Loucy (cell line): ENCODE measurements around the gene EPG5.

Experiments
- H2AFZ ChIP-seq: fragments of 200-600 bp; sonication (generic); 2 replicates; pipeline ENCODE4 v1.6.0; 2016; ENCODE audit warnings: antibody characterized with exemption, mild to moderate bottlenecking, low read length, moderate library complexity
- H3F3A ChIP-seq: fragments of 200-600 bp; 2 replicates; pipeline ENCODE4 v1.6.0; 2016; ENCODE audit warnings: antibody characterized with exemption, low read depth, mild to moderate bottlenecking
- H3K27me3 ChIP-seq: fragments of 200-600 bp; sonication (generic); 2 replicates; pipeline ENCODE4 v1.6.1; 2014; ENCODE audit warnings: low read length, mild to moderate bottlenecking; ENCODE audit not compliant: insufficient read depth, poor library complexity, severe bottlenecking
- H3K36me3 ChIP-seq: fragments of 200-600 bp; sonication (generic); 2 replicates; pipeline ENCODE4 v1.6.1; 2016; ENCODE audit warnings: low read length; ENCODE audit not compliant: insufficient read depth
- H3K4me1 ChIP-seq: fragments of 200-600 bp; sonication (generic); 2 replicates; pipeline ENCODE4 v1.5.1; 2014; ENCODE audit warnings: low read length, mild to moderate bottlenecking; ENCODE audit not compliant: insufficient read depth, poor library complexity, severe bottlenecking
- H3K4me2 ChIP-seq: fragments of 200-600 bp; sonication (generic); 2 replicates; pipeline ENCODE4 v1.6.0; 2014; ENCODE audit warnings: antibody characterized with exemption, low read length, low read depth, mild to moderate bottlenecking; ENCODE audit not compliant: poor library complexity, severe bottlenecking
- H3K4me3 ChIP-seq: fragments of 200-600 bp; sonication (generic); 2 replicates; pipeline ENCODE4 v1.5.1; 2014; ENCODE audit warnings: low read length, mild to moderate bottlenecking, mixed read lengths; ENCODE audit not compliant: poor library complexity, severe bottlenecking
- H3K79me2 ChIP-seq: fragments of 200-600 bp; sonication (generic); 2 replicates; pipeline ENCODE4 v1.6.1; 2014; ENCODE audit warnings: low read length; ENCODE audit not compliant: insufficient read depth
- H3K9ac ChIP-seq: fragments of 200-600 bp; sonication (generic); 2 replicates; pipeline ENCODE4 v1.6.0; 2014; ENCODE audit warnings: mild to moderate bottlenecking, low read depth, low read length, moderate library complexity; ENCODE audit not compliant: poor library complexity, severe bottlenecking
- H3K9me2 ChIP-seq: fragments of 200-600 bp; sonication (generic); replicated peaks from 2 replicates; pipeline ENCODE4 v1.6.1; 2016; ENCODE audit warnings: low read depth, low read length, mixed read lengths
- H3K9me3 ChIP-seq: fragments of 200-600 bp; sonication (generic); 2 replicates; pipeline ENCODE4 v1.6.1; 2014; ENCODE audit warnings: mild to moderate bottlenecking, antibody characterized with exemption, low read length, low read depth; ENCODE audit not compliant: insufficient read depth
- H4K20me1 ChIP-seq: fragments of 200-600 bp; sonication (generic); 2 replicates; pipeline ENCODE4 v1.6.0; 2014; ENCODE audit warnings: antibody characterized with exemption, low read length, mild to moderate bottlenecking; ENCODE audit not compliant: insufficient read depth, poor library complexity, severe bottlenecking
- CTCF ChIP-seq: fragments of 200-600 bp; sonication (generic); conservative IDR thresholded peaks from 2 replicates; pipeline ENCODE4 v1.5.1; 2014; ENCODE audit warnings: mild to moderate bottlenecking, antibody characterized with exemption, low read length
- EZH2phosphoT487 ChIP-seq: fragments of 200-600 bp; IDR thresholded peaks from 2 replicates; pipeline ENCODE4 v1.6.1; 2018; ENCODE audit warnings: antibody characterized with exemption, mild to moderate bottlenecking, moderate library complexity, borderline replicate concordance

The EPG5 gene

DNA sequence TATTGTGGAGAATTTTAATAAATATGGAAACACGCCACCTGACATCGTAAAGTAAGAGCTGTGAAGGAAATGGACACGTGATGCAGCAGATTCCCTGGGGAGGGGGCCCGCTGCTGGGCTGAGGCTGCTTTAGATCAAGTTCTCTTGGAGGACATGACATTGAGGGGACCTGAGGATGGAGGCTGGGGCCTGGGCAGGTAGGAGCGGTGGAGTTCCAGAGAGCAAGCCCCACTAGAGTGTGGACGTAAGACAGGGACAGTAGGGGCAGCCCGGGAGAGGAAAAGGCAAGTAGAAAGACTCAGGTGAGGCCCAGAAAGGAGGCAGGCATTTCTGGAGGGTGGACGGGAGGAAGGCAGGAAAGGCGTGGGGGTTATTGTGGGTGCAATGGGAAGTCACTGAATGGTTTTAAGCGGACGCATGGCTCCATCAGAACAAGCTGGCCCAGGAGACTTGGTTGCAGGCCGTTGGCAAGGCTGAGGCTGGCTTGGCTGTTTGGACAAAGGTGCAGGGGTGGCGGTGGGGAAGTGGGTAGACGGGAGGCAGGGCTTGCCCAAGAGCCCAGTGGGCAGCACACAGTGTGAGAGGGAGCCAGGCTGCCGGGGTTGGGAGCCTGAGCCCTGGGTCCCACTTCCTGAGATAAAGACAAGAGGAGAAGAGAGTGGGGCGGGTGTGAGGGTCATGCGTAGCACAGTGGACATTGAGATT is 125.9 kb downstream of the EPG5 start:
- Histone ChIP-seq H3K9me3 (no peaks in the 10 kb centered on the region), H3F3A (no peaks in the 10 kb centered on the region), H3K36me3 (no peaks in the 10 kb centered on the region), H4K20me1 (no peaks in the 10 kb centered on the region), H3K27me3 (no peaks in the 10 kb centered on the region), H3K4me1 (peaks cover 23% of the 10 kb centered on the region), H3K79me2 (no peaks in the 10 kb centered on the region), H3K9ac (no peak overlapping the region), H2AFZ (no peak overlapping the region), H3K4me2 (no peak overlapping the region), H3K9me2 (no peaks in the 10 kb centered on the region), H3K4me3 (no peak overlapping the region)
- TF ChIP-seq EZH2phosphoT487, result no peak
- no peak for TF ChIP-seq CTCF

- Histone ChIP-seq H3K9ac (no peak overlapping the region), H3K9me2 (no peaks in the 10 kb centered on the region), H3K4me2 (no peak overlapping the region), H3K79me2 (no peaks in the 10 kb centered on the region), H3K27me3 (no peaks in the 10 kb centered on the region), H3K4me3 (no peak overlapping the region), H4K20me1 (no peaks in the 10 kb centered on the region), H3K36me3 (no peaks in the 10 kb centered on the region), H3F3A (no peaks in the 10 kb centered on the region), H2AFZ (peak overlapping the region; percentile 18; the same call in 1 of the 2 replicates), H3K9me3 (no peaks in the 10 kb centered on the region), H3K4me1 (peaks cover 38% of the 10 kb centered on the region)
- TF ChIP-seq EZH2phosphoT487, result no peak
- TF ChIP-seq CTCF, result peak; percentile 74
Measured at GRCh38 chr18:45839414-45840395, 127.4 kb downstream of the EPG5 start.

GRCh38 chr18:45838302-45839070 is 128.6 kb downstream of the EPG5 start:
- Histone ChIP-seq H3K9me3 (no peaks in the 10 kb centered on the region), H3K4me2 (no peak overlapping the region), H3K36me3 (no peaks in the 10 kb centered on the region), H3K9ac (no peak overlapping the region), H3K79me2 (no peaks in the 10 kb centered on the region), H2AFZ (no peak overlapping the region), H3K27me3 (no peaks in the 10 kb centered on the region), H3K4me1 (peaks cover 50% of the 10 kb centered on the region), H3K4me3 (no peak overlapping the region), H3K9me2 (no peaks in the 10 kb centered on the region), H4K20me1 (no peaks in the 10 kb centered on the region), H3F3A (no peaks in the 10 kb centered on the region)
- TF ChIP-seq CTCF (no peak), EZH2phosphoT487 (no peak)
